Ramos (cell line): ENCODE results near the gene GATA5.
"Not testable (repeated sequence)": the region's sequence is repeated elsewhere in the genome, so short reads cannot be mapped to it uniquely, and the experiment has no call there.

ENCODE experiments used
- in situ Hi-C: fragments of 300-500 bp; cut with MboI; formaldehyde crosslinking; loops from one replicate; pipeline ENCODE4 v1.14.3; 2022; ENCODE audit warnings: low sequenced_read_pairs; ENCODE audit not compliant: unreplicated experiment

GATA5 gene

GRCh38 chr20:62439218-62439617, 36.6 kb downstream of the GATA5 start:
- in situ Hi-C loops = no loop called here

- in situ Hi-C loops = no loop called here
These were observed 37.9 kb downstream of the GATA5 start for GRCh38 chr20:62437927-62438326.

GRCh38 chr20:62437496-62437895, 38.3 kb downstream of the GATA5 start:
- in situ Hi-C loops = no loop called here

- in situ Hi-C loops = no loop called here
These were observed 39.1 kb downstream of the GATA5 start for GRCh38 chr20:62436692-62437091.

- in situ Hi-C loops = no loop called here
These were observed 41.9 kb downstream of the GATA5 start for GRCh38 chr20:62433658-62434497.

GRCh38 chr20:62430866-62431447, 44.8 kb downstream of the GATA5 start:
- in situ Hi-C loops = no loop called here

GRCh38 chr20:62430311-62430853, 45.4 kb downstream of the GATA5 start:
- in situ Hi-C loops = no loop called here

GRCh38 chr20:62429455-62430310, 46.1 kb downstream of the GATA5 start:
- in situ Hi-C loops = no loop called here

GRCh38 chr20:62428396-62429295, 47.1 kb downstream of the GATA5 start:
- in situ Hi-C loops = no loop called here

- in situ Hi-C loops = no loop called here
These were observed 47.8 kb downstream of the GATA5 start for GRCh38 chr20:62428002-62428372.

- in situ Hi-C loops = no loop called here
These were observed 48.4 kb downstream of the GATA5 start, which contains the start of gene RBBP8NL for GRCh38 chr20:62427172-62428001. RBBP8NL (minus strand) TSS chr20:62427539; CDS start chr20:62419647, 7,892 bp downstream.

- in situ Hi-C loops = no loop called here
These were observed 49.1 kb downstream of the GATA5 start for GRCh38 chr20:62426699-62427131.

- in situ Hi-C loops = not testable (repeated sequence)
These were observed 49.8 kb downstream of the GATA5 start for GRCh38 chr20:62426059-62426348.

- in situ Hi-C loops = no loop called here
These were observed 50.3 kb downstream of the GATA5 start for GRCh38 chr20:62425281-62426058.

- in situ Hi-C loops = no loop called here
These were observed 51.3 kb downstream of the GATA5 start for GRCh38 chr20:62424249-62425107.

GRCh38 chr20:62423326-62423706, 52.5 kb downstream of the GATA5 start:
- in situ Hi-C loops = no loop called here

- in situ Hi-C loops = no loop called here
These were observed 53.0 kb downstream of the GATA5 start for GRCh38 chr20:62422636-62423325.
